Ishikawa (cell line): ENCODE data around the gene RGL1.

Experiments used
- CEBPB ChIP-seq: IDR thresholded peaks from 2 replicates; pipeline ENCODE4 v1.6.1; 2012
- CREB1 ChIP-seq: IDR thresholded peaks from 2 replicates; pipeline ENCODE4 v1.6.1; 2012; ENCODE audit warnings: low read depth
- EGR1 ChIP-seq: IDR thresholded peaks from 2 replicates; pipeline ENCODE4 v1.6.1; 2012
- EP300 ChIP-seq: IDR thresholded peaks from 2 replicates; pipeline ENCODE4 v1.6.1; 2012; ENCODE audit warnings: borderline replicate concordance
- FOXM1 ChIP-seq: IDR thresholded peaks from 2 replicates; pipeline ENCODE4 v1.6.1; 2012; ENCODE audit warnings: low read depth, borderline replicate concordance
- MAX ChIP-seq: IDR thresholded peaks from 2 replicates; pipeline ENCODE4 v1.6.1; 2012
- NFIC ChIP-seq: IDR thresholded peaks from 2 replicates; pipeline ENCODE4 v1.6.1; 2012
- RAD21 ChIP-seq: IDR thresholded peaks from 2 replicates; pipeline ENCODE4 v1.6.1; 2012; ENCODE audit warnings: low read depth
- REST ChIP-seq: IDR thresholded peaks from 2 replicates; pipeline ENCODE4 v1.6.1; 2012; ENCODE audit warnings: low read depth, mild to moderate bottlenecking
- TAF1 ChIP-seq: IDR thresholded peaks from 2 replicates; pipeline ENCODE4 v1.6.1; 2012; ENCODE audit warnings: low read depth, mild to moderate bottlenecking
- TCF12 ChIP-seq: IDR thresholded peaks from 2 replicates; pipeline ENCODE4 v1.6.1; 2012; ENCODE audit warnings: low read depth
- TEAD4 ChIP-seq: IDR thresholded peaks from 2 replicates; pipeline ENCODE4 v1.6.1; 2012
- YY1 ChIP-seq: IDR thresholded peaks from 2 replicates; pipeline ENCODE4 v1.6.1; 2012; ENCODE audit warnings: low read depth
- TF ChIP-seq, protein P1 (sequence below): IDR thresholded peaks from 2 replicates; pipeline ENCODE4 v1.6.1; 2012

DNA sequence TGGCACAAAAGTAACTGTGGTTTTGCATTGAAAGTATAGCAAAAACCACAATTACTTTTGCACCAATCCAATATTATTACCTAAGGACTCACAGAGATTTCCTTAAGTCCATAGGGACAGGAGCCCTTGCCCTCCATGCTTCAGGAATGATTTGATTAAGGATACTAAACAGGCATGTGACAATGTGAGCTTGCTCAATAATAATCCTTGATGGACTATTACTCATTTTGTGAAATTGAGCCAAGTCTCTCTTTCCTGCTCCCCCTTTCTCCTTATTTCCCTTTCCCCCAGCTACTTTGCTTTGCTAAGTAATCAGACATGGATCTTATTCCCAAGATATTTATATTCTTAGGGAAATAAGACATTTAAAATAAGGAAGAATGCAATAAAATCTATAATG lies 21.6 kb upstream of the RGL1 start:
- TF ChIP-seq EP300 (no peak), REST (no peak), TCF12 (no peak), RAD21 (no peak), CEBPB (no peak), NFIC (no peak), MAX (no peak), YY1 (no peak), CREB1 (no peak), TEAD4 (no peak), EGR1 (no peak), TAF1 (no peak), FOXM1 (no peak)
- TF ChIP-seq, protein P1, sequence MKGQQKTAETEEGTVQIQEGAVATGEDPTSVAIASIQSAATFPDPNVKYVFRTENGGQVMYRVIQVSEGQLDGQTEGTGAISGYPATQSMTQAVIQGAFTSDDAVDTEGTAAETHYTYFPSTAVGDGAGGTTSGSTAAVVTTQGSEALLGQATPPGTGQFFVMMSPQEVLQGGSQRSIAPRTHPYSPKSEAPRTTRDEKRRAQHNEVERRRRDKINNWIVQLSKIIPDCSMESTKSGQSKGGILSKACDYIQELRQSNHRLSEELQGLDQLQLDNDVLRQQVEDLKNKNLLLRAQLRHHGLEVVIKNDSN, result no peak
